ENCODE data around the gene GALC.

The GALC gene

GRCh38 chr14:87961246-87961645 is 31.7 kb downstream of the GALC start:
- peaks cover 13% of the 10 kb centered on the region for H3K36me3 ChIP-seq (replicated peaks; ENCODE audit: low read depth, low read length)
- no peak overlapping the region for H3K9ac ChIP-seq (ENCODE audit: low read length)
- no peaks in the 10 kb centered on the region for H3K27me3 ChIP-seq (ENCODE audit: low read depth, low read length)
- no peaks in the 10 kb centered on the region for H4K20me1 ChIP-seq (ENCODE audit: insufficient read depth, low read length)
- no peaks in the 10 kb centered on the region for H3K79me2 ChIP-seq (ENCODE audit: low read length)
- TF ChIP-seq EZH2phosphoT487 (IDR thresholded peaks at IDR 0.05; ENCODE audit: low read depth), result no peak
- TF ChIP-seq, protein P1, sequence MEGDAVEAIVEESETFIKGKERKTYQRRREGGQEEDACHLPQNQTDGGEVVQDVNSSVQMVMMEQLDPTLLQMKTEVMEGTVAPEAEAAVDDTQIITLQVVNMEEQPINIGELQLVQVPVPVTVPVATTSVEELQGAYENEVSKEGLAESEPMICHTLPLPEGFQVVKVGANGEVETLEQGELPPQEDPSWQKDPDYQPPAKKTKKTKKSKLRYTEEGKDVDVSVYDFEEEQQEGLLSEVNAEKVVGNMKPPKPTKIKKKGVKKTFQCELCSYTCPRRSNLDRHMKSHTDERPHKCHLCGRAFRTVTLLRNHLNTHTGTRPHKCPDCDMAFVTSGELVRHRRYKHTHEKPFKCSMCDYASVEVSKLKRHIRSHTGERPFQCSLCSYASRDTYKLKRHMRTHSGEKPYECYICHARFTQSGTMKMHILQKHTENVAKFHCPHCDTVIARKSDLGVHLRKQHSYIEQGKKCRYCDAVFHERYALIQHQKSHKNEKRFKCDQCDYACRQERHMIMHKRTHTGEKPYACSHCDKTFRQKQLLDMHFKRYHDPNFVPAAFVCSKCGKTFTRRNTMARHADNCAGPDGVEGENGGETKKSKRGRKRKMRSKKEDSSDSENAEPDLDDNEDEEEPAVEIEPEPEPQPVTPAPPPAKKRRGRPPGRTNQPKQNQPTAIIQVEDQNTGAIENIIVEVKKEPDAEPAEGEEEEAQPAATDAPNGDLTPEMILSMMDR (IDR thresholded peaks at IDR 0.05; ENCODE audit: low read depth, low read length), result no peak
- no peaks in the 10 kb centered on the region for H3K9me3 ChIP-seq (ENCODE audit: insufficient read depth, low read length)
- no peak overlapping the region for H3K4me3 ChIP-seq (ENCODE audit: low read length)
- no peak overlapping the region for H3K4me2 ChIP-seq (ENCODE audit: low read length)
- no peak overlapping the region for H3K27ac ChIP-seq (ENCODE audit: low read length)
- H3K4me1 ChIP-seq (ENCODE audit: low read length), result no peaks in the 10 kb centered on the region; the same call in 1 of the 2 replicates
- H2AFZ ChIP-seq (ENCODE audit: low read depth, low read length), result no peak overlapping the region

DNA sequence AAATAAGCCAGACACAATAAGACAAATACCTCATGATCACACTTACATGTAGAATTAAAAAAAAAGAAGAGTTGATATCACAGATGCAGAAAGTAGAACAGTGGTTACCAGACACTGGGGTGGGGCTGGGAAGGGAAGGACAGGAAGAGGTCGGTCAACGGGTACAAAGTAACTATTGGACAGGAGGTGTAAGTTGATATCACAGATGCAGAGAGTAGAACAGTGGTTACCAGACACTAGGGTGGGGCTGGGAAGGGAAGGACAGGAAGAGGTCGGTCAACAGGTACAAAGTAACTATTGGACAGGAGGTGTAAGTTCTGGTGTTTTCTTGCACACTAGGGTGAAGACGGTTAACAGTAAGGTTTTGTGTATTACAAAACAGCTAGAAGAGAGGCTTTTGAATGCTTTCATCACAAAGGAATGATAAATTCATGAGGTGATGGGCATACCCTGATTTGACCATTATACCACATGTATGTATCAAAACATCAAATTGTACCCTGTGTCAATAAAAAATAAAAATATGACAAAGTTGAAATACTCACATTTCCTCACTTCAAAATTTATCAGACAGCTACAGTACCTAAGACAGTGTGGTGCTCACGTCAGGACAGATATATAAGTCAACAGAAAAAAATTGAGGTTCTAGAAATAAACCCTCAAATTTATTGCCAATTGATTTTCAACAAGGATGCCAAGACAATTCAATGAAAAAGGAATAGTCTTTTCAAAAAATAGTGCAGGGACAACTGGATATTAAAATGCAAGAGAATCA is 32.8 kb downstream of the GALC start:
- Histone ChIP-seq H3K27ac (ENCODE audit: low read length) (no peak overlapping the region), H4K20me1 (ENCODE audit: insufficient read depth, low read length) (no peaks in the 10 kb centered on the region), H3K79me2 (ENCODE audit: low read length) (no peaks in the 10 kb centered on the region), H2AFZ (ENCODE audit: low read depth, low read length) (no peak overlapping the region), H3K9ac (ENCODE audit: low read length) (no peak overlapping the region), H3K36me3 (replicated peaks; ENCODE audit: low read depth, low read length) (peaks cover 13% of the 10 kb centered on the region), H3K27me3 (ENCODE audit: low read depth, low read length) (no peaks in the 10 kb centered on the region), H3K9me3 (ENCODE audit: insufficient read depth, low read length) (no peaks in the 10 kb centered on the region), H3K4me3 (ENCODE audit: low read length) (no peak overlapping the region), H3K4me1 (ENCODE audit: low read length) (no peaks in the 10 kb centered on the region; the same call in 1 of the 2 replicates), H3K4me2 (ENCODE audit: low read length) (no peak overlapping the region)
- TF ChIP-seq EZH2phosphoT487 (IDR thresholded peaks at IDR 0.05; ENCODE audit: low read depth), result no peak
- TF ChIP-seq, protein P1 (IDR thresholded peaks at IDR 0.05; ENCODE audit: low read depth, low read length), result no peak

GRCh38 chr14:87955501-87955900 is 37.5 kb downstream of the GALC start:
- H3K4me3 ChIP-seq (ENCODE audit: low read length), result no peak overlapping the region
- peaks cover 8% of the 10 kb centered on the region for H3K4me1 ChIP-seq (ENCODE audit: low read length)
- H3K79me2 ChIP-seq (ENCODE audit: low read length), result no peaks in the 10 kb centered on the region
- no peak for TF ChIP-seq EZH2phosphoT487 (IDR thresholded peaks at IDR 0.05; ENCODE audit: low read depth)
- TF ChIP-seq, protein P1 (IDR thresholded peaks at IDR 0.05; ENCODE audit: low read depth, low read length), result no peak
- no peak overlapping the region for H2AFZ ChIP-seq (ENCODE audit: low read depth, low read length)
- H3K27me3 ChIP-seq (ENCODE audit: low read depth, low read length), result no peaks in the 10 kb centered on the region
- H4K20me1 ChIP-seq (ENCODE audit: insufficient read depth, low read length), result no peaks in the 10 kb centered on the region
- no peak overlapping the region for H3K27ac ChIP-seq (ENCODE audit: low read length)
- peaks cover 6% of the 10 kb centered on the region for H3K36me3 ChIP-seq (replicated peaks; ENCODE audit: low read depth, low read length)
- H3K4me2 ChIP-seq (ENCODE audit: low read length), result no peak overlapping the region
- no peak overlapping the region for H3K9ac ChIP-seq (ENCODE audit: low read length)
- no peaks in the 10 kb centered on the region for H3K9me3 ChIP-seq (ENCODE audit: insufficient read depth, low read length)

- Histone ChIP-seq H4K20me1 (ENCODE audit: insufficient read depth, low read length) (no peaks in the 10 kb centered on the region), H3K27me3 (ENCODE audit: low read depth, low read length) (no peaks in the 10 kb centered on the region), H3K36me3 (replicated peaks; ENCODE audit: low read depth, low read length) (peaks cover 4% of the 10 kb centered on the region), H3K4me1 (ENCODE audit: low read length) (peaks cover 8% of the 10 kb centered on the region), H3K9me3 (ENCODE audit: insufficient read depth, low read length) (no peaks in the 10 kb centered on the region), H3K27ac (ENCODE audit: low read length) (no peak overlapping the region), H3K79me2 (ENCODE audit: low read length) (no peaks in the 10 kb centered on the region), H2AFZ (ENCODE audit: low read depth, low read length) (no peak overlapping the region), H3K4me2 (ENCODE audit: low read length) (no peak overlapping the region), H3K4me3 (ENCODE audit: low read length) (no peak overlapping the region), H3K9ac (ENCODE audit: low read length) (no peak overlapping the region)
- TF ChIP-seq, protein P1 (IDR thresholded peaks at IDR 0.05; ENCODE audit: low read depth, low read length), result no peak
- no peak for TF ChIP-seq EZH2phosphoT487 (IDR thresholded peaks at IDR 0.05; ENCODE audit: low read depth)
These were observed 40.5 kb downstream of the GALC start for GRCh38 chr14:87952307-87953094.

Measured in OCI-LY3 (cell line).